Measurements from ENCODE around the gene TEX54.
"Not testable (repeated sequence)": the region's sequence is repeated elsewhere in the genome, so short reads cannot be mapped to it uniquely, and the experiment has no call there.

The TEX54 gene

DNA sequence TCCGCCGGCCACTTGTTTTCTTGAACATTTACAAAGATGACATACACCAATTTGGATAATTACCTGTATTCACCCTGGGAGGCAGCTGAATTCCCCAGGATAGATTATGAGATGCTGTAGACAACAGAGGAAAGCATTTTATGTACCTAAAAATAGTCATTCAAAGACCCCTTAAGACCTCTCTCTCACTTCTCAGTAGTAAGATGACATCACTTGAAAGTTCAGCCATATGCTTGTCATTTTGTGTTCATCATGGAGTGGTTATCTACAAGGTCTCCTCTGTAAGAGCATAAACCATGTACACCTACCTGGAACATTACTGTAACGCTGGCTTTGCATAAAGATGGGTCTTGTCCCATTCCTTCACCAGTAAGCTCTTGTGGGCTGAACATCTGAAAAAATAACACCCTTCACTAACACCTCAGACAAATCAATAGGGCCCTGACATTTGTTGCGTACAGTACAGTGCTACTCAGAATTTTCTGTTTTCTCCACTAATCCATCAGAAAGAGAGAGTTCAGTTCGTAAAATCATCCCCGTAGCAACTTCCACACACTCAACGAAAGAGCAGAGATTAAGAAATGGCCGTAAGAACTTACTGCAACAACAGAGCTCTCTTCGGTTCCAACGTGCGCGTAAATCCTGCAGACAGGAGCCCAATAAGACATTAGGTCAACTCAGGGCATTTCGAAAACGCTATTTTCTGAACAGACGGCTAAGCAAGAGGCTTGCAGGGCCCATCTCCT, 22.4 kb upstream of the TEX54 start:
- peak; percentile 21 for DNase-seq

DNA sequence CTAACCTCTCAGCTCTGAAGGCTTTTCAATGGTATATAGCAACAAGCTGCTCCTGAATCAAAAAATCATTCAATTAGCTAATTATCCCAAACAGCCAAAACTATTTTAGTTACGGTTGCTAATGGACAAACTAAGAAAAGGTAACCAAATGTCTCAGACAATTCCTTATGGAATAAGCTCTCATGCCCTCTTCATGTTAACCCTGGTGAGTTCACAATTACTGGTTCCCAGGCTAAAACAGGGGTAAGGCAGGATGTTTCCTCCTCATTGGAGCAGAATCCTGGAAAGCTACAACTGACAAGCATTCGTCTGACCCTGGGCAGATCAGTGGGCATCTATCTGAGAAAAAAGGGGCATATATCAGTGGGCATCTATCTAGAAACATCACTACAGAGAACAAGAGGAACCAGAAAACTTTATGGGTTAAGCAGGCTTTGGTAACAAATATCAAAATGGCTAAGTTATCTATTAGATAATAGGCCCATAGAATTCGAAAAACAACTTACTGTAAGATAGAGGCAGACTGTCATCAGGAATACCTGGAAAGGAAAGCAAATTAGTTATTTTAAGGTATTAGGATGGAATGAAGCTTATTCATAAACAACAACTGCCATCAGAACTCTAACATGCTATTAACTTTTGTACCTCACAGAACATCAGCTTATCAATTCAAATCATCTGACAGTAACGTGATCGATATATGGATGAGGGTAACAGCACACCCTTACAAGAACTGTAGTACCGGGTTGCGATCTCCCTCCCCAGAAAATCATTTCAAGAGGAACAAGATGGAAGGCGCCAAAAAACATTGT, 21.6 kb upstream of the TEX54 start:
- DNase-seq = no peak

DNA sequence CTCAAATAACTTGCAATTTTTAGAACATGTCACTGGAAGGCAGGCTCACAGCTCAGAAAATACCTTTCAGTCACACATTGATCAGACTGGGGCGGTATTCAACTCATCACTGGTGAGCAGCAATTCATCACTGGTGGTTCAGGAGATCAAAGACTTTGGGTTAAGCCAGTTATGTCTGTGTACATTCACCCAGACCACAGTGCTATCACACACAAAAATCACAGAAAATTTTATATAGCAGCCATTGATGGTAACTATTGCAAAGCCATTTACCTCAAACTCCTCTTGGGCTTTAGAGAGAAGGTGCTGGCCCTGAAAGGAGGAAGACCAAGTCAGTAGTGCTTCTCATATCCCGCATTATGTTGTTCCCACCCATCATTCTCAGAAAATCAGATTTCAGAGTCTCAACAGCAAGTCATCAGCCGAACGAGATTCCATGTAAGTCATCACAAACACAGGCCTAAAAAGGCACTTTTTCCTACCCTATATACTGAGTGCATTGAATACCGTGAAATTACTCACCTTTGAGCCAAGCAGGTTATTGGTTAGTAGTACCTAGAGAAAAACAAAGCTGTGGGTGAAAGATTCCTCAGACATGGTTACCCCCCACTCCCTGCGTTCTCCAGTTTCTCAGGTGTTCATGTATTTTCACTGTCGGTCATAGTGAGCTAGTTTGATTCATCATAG, 20.8 kb upstream of the TEX54 start:
- peak; percentile 64 for DNase-seq

DNA sequence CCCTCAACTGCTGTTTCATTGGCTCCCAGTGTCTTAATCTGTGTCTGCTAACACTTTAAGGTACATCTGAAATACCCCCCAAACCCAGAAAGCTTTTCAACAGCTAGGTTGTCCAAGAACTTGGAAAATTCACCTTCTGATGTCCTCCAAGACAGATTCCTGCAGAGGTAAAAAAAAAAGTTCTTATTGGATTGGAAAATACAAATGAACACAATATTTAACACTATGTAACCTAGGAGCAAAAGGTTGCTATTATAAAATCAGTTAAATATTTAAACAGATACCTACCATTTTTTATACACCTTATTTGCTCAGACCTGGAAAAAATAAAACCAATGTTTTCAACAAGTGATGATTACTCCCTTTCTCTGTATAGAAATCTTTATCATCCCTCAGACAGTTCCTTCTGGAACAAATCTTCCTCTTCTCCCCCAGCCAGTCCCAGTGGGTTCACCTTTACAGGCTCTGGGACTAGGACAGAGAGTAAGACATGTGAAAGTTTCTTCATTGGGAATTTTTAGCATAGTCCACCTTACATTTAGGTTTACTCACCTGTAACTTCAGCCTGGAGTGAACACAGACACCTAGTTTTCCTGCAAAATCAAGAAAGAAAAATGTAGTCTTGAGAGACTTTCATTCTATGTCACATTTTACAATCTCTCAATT, 20.0 kb upstream of the TEX54 start:
- DNase-seq = no peak

DNA sequence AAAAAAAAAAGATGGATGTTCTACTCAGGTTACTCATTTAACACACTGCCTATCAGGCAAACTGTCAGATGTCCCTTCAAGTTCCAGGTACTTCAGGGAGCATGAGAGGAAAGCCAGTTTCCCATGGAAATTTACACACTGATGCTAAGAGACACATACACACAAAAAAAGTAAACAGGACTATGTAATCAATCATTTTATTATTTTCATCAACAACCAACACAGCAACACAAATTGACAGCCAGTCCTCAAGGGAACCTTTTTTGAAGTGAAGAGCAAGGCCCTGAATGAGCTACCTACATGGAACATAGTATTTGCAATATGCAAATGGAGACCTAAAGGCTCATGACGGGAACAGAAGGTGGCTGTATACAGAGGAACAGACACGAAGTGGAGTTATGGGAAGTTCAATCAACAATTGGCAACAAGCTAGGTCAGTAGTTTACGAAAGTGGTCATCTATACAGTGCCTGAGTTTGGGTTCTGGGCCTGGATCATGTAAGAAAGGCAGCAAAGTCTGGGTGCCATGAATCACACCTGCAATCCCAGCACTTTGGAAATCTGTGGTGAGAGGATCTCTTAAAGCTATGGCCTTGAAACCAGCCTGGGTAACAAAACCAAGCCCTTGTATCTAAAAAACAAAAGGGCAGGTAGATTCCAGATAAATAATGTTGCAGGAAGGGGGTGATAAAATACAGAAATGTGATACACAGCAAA, 19.3 kb upstream of the TEX54 start:
- no peak for DNase-seq

DNA sequence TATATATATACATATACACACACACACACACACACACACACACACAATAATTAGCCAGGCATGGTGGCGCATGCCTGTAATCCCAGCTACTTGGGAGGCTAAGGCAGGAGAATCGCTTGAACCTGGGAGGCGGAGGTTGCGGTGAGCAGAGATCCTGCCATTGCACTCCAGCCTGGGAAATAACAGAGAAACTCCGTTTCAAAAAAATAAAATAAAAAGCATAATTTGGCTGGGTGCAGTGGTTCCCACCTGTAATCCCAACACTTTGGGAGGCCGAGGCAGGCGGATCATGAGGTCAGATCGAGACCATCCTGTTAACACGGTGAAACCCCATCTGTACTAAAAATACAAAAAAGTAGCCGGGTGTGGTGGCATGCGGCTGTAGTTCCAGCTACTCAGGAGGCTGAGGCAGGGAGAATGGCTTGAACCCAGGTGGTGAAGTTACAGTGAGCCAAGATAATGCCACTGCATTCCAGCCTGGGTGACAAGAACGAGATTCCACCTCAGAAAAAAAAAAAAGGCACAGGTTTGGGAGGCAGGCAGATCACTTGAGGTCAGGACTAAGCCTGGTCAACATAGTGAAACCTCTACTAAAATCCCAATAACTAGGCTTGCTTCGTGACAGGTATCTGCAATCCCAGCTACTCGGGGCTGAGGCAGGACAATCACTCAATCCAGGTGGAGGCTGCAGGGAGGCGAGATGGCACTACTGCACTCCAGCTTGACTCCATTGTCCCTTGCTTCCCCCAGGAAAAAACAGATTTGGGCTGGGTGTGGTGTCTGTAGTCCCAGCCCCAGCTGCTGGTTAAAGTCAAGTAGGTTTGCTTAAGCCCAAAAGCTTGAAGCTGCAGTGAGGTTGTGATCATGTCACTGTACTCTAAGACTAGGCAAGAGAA, 18.5 kb upstream of the TEX54 start:
- no peak for DNase-seq

DNA sequence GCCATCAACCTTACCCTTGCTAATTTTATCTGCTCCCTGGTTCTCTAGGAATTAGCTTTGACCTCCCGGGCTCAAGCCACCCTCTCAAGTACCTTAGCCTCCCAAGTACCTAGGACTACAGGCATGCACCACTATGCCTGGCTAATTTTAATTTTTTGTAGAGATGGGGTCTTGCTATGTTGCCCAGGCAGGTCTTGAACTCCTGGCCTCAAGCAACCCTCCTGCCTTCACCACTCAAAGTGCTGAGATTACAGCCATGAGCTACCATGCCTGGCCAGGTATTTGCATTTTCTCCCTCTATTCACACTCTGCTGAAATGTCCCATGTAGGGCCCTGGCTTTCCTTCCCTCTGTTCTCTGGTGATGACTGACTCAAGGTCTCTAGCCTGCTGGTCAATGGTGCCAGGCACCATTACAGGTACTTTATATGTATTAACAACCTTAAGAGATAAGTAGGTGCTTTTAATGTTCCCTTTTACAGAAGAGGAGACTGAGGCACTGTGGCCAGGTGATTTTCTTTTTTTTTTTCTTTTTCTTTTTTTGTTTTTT, 15.2 kb upstream of the TEX54 start:
- DNase-seq = no peak

DNA sequence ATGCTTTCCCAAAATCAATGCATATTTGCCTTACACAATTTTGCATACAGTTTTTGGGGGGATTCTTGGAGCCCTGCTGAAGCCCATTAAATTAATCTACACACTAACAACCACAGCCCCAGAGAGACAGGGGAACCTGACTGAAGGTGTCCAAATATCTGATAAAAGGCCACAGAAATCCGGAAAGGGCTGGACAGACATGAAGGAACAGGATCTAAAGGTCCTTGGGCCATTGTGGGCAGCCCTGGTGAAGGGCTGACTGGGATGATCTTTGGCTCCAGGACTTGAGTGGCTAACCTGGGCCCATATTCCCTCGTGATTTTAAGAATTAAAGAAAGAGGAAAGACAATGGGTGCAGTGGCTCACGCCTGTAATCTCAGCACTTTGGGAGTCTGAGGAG, 13.5 kb upstream of the TEX54 start:
- DNase-seq = no peak

DNA sequence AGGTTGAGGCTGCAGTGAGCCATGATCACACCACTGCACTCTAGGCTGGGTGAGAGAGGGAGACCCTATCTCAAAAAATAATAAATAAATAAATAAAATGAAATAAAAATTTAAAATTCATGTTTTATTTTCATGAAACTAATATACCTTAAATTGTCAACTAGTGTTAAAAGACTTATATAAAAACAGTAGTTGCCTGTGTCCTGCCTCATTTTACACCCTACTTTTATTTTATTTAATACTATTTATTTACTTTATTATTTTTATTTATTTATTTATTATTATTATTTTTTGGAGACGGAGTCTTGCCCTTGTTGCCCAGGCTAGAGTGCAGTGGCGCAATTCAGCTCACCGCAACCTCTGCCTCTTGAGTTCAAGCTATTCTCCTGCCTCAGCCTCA, 11.5 kb upstream of the TEX54 start:
- DNase-seq = no peak

DNA sequence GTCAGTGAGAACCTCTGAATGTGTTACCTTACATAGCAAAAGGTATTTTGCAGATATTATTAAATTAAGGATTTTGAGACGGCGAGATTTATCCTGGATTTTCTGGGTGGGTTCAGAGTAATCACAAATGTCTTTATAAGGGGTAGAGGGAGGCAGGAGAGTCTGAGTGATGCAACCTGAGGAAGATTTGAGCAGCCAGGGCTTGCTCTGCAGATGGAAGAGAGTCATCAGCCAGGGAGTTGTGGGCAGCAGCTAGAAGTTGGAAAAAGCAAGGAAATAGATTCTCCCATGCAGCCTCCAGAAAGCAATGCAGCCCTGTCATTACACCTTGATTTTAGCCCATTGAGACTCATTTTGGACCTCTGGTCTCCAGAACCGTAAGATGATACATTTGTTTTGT, 10.8 kb upstream of the TEX54 start:
- DNase-seq = no peak

DNA sequence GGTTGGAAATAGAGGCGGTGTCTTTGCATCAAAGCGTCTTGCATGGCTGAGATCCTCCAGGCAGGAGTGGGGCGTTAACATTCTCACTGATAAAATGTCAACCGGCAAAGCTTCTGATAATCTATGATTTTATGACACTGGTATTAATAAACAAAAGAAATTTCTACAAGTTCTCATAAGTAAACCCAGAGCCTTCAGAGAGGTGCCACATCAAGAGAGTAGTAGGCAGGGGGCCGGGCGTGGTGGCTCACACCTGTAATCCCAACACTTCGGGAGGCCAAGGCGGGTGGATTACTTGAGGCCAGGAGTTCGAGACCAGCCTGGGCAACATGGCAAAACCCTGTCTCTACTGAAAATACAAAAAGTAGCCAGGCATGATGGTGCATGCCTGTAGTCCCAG, 10.2 kb upstream of the TEX54 start:
- DNase-seq = not testable (repeated sequence)

DNA sequence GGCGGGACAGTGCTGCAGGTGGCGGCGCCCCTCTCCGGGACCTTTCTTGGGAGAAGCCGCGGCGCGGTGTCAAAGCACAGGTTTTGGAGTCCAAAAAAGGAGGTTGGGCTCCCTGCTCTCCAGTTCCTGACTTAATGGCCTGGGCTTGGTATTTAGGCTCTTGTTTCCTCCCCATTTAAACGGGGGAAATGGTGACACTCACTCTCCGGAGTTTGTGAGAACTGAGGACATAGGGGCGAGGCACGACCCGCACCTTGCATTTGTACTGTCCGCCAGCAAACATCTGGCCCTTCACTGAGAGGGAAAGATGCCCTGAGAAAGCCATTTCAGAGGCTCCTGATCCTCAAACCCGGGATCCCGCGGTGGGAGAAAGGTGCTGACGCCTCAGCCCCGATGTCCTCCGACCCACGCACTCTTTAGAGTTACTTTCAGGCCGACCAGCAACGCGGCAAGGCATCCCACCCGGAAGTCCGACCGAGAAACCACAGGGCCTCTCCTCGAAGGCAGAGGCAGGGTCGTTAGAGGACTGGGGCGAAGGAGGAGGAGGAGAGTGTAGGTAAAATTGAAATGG, 9.6 kb upstream of the TEX54 start:
- peak; percentile 47 for DNase-seq

DNA sequence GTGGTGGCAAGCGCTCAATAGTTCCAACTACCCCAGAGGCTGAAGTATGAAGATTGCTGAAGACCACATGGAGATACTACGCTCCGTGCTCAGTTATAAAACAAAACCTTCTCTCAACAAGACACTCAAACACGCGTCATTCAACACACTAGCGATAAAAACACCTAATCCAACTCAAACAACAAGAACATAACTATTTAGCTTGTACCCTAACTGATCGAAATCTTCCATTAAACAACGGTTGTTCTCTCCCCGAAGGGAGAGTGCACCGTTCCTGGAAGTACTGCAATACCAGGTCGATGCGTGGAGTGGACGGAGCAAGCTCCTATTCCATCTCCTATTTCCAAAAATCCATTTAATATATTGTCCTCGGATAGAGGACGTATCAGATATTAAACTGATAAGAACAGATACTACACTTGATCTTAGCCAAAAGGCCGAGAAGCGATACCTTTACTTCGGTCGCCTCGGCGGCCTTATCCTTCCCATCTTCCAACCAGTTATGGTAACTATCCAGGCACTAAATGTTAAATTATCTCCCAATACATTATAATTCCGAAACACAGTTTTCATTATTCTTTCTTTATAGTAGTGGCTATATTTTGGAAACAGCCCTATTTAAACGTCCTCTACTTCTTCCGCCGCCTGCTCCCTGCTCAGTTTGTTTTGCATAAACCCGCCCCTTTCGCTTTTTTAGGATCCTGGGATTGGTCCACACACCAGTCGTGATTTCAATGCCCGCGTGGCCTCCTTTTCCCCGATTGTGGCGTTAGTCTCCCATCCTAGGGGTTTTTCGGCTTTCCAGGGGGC, 8.9 kb upstream of the TEX54 start:
- peak; percentile 94 for DNase-seq

DNA sequence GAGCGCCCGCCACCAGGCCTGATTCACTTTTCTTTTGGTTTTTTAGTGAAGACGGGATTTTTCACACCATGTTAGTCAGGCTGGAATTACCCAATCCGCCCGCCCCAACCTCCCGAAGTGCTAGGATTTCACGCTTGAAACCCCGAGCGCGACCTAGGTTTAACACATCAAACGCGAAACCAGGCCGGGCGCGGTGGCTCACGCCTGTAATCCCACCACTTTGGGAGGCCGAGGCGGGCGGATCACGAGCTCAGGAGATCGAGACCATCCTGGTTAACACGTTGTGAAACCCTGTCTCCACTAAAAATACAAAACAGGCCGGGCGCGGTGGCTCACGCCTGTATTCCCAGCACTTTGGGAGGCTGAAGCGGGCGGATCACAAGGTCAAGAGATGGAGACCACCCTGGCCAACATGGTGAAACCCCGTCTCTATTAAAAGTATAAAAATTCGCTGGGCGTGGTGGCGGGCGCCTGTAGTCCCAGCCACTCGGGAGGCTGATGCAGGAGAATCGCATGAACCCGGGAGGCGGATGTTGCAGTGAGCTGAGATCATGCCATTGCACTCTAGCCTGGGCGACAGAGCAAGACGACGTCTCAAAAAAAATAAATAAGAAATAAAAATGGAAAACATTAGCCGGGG, 8.2 kb upstream of the TEX54 start:
- peak; percentile 87 for DNase-seq

DNA sequence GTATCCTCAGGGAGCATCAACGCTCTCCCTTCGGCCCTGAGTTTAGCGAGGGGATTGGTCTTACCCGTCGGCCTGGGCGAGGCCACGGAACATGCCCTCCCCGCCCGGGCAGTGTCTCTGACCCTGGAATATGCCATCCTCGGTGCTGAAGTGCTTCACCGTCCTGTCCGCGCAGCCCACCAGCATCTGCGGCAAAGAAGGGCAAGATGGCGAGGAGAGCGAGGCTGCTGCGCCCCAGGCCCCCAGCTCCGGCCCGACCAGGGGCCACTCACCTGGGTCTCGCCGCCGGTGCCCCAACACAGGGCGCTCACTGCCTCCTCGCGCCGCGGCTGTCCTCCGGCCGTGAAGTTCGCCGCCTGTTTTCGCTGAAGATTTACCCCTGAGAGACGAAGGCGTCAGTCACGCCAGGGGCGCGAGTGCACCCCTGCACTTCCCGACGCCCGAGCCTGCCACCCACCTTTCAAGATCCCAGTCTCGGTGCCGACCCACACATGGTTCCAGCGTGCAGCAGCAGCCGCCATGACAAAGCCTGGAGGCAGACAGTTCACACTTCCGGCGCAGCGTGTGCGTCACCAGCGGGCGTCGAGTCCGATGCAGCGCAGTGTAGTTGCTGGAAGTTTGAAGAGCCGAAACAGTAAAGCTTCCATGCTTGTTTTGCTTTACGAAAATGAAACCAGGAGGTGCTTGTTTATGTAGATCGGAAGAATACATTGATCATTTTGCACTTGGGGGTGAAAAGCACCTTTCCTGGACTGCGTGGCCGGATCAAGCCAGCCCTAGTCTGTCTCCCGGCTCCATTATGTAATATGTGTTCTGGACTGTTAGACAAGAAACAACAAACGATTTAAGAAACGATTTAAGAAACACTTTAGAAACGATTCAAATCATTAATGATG, 6.7 kb upstream of the TEX54 start, which contains the start of gene WDR74:
Gene WDR74, minus strand, starts transcription at position 541 of the 896 bp plus-strand sequence. Its CDS starts 20 bp downstream, at position 521.
- DNase-seq = peak; percentile 95

DNA sequence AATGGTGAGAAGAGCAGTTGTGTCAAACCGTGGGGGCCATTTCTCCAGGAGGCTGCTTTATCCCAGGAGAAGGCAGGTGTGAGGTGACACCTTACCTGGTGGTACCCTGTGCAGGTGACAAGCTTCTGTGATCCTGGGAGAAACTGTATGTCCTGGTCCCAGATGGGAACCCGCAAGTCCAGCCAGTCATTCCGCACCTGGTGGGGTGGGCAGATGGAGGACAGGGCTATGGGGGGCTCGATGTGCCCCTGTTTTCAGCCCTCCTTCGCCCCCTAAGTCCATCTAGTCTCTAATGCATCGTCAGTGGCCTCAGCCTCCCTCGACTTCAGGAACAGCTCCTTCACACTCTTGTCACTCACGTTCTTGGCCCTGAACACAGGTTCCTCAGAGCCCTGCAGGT, 2.7 kb upstream of the TEX54 start:
- no peak for DNase-seq

DNA sequence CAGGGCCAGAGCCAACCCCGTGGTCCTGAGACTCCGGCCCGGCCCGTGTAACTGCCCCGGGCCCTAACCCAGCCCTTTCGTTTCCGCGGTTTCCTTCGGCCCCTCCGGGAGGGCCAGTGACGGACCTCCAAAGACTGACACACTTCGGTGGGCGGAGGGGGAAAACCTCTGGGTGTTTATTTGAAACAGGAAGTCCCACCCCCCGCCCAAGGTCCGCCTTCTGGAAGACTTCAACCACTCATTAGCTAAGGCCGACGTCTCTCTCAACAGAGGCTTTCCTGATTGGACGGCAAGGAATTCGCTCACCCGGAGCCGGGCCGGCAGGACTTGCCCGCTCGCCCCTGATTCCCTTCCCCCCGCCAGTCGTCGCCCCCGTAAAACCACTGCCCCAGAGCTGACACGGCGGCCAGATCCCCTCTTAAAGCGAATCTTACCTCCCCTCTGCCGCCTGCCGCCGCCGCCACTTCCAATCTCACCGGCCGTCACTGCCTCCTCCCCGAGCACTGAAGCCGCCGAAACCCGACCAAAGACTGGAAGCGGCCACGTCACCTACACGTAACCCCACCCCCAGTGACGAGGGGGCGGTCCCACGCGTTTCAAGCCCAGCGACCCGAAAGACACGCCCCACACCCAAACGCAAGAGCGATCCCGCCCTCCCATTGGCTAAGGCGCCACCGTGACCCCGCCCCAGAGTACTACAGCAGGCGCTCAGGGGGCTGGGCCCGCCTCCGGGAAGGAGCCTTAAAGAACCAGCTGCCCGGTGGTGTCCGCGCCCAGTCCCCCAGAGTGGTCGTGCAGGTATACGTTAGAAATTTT, 913 bp downstream of the TEX54 start, which contains the start of gene STX5:
Gene STX5, minus strand, starts transcription at position 532 of the 816 bp plus-strand sequence. CDS start 808 bp downstream, outside the sequence.
- peak; percentile 99 for DNase-seq
